ENCODE measurements around the gene NR6A1. TPM values are rescaled to one million over a fixed set of nuclear protein-coding genes. Genes with fewer than 3 reads are reported as not detected.

NR6A1 gene
- total and polyA plus RNA-seq, 2 of the 8 experiments (the other 6 are each of a cell fraction or from before 2014, with no cell fraction given): 93.2 to 237 TPM

- Histone ChIP-seq H4K8ac (ENCODE audit: extremely low read depth, insufficient read depth, low read length) (no peak overlapping the region), H2BK5ac (ENCODE audit: low read depth, low read length) (no peak overlapping the region), H3K4me1 (replicated peaks in 1 of 4; ENCODE audit: control insufficient read depth in 3 of 4, insufficient read depth in 4 of 4, low read length in 3 of 4) (peaks cover 0 to 5% (median 1%) of the 10 kb centered on the region in 4 experiments; a peak in 2 of 7 replicates), H2BK20ac (ENCODE audit: low read length) (no peak overlapping the region), H4K91ac (replicated peaks; ENCODE audit: insufficient read length, low read length) (no peak overlapping the region), H3K27me3 (replicated peaks in 1 of 4; ENCODE audit: control insufficient read depth in 3 of 4, extremely low read depth in 1 of 4, insufficient read depth in 3 of 4, low read length in 3 of 4) (no peaks in the 10 kb centered on the region), H2BK120ac (replicated peaks; ENCODE audit: low read depth, low read length) (no peak overlapping the region), H3K23ac (ENCODE audit: insufficient read length) (no peak overlapping the region), H3K27ac (ENCODE audit: low read depth, low read length) (no peak overlapping the region), H3K9me3 (ENCODE audit: insufficient read depth in 2 of 2, low read depth in 1 of 2, low read length in 1 of 2) (no peaks in the 10 kb centered on the region), H3K56ac (replicated peaks; ENCODE audit: insufficient read length, low read depth, low read length) (no peak overlapping the region), H3K18ac (ENCODE audit: extremely low read depth, low read length) (no peak overlapping the region), H2AK5ac (ENCODE audit: low read depth, low read length) (no peak overlapping the region), H4K20me1 (replicated peaks in 1 of 2; ENCODE audit: control insufficient read depth in 1 of 2, insufficient read depth in 2 of 2, low read length in 2 of 2) (peaks cover 0 to 6% of the 10 kb centered on the region in 2 experiments), H3K14ac (ENCODE audit: insufficient read length) (no peak overlapping the region), H3K4me2 (ENCODE audit: insufficient read depth in 1 of 2, low read depth in 2 of 2, low read length in 2 of 2) (0 out of 4 replicates have a peak overlapping the region, but pooled peaks of 1 of the 2 experiments have one; percentile 26), H2BK15ac (ENCODE audit: low read length) (no peak overlapping the region), H3K4ac (replicated peaks; ENCODE audit: insufficient read length, low read depth, low read length) (no peak overlapping the region), H3K79me2 (ENCODE audit: control insufficient read depth in 1 of 2, insufficient read depth in 2 of 2, low read length in 2 of 2) (peaks cover 0 to 68% of the 10 kb centered on the region in 2 experiments; a peak in 2 of 4 replicates), H3K9ac (replicated peaks in 1 of 4; ENCODE audit: extremely low read depth in 1 of 4, low read depth in 3 of 4, low read length in 3 of 4) (no peak overlapping the region), H3K79me1 (ENCODE audit: low read depth, low read length) (no peaks in the 10 kb centered on the region; the same call in none of the 2 replicates), H3K4me3 (ENCODE audit: extremely low read depth in 1 of 4, insufficient read depth in 2 of 4, low read depth in 3 of 4, low read length in 4 of 4) (no peak overlapping the region), H2BK12ac (ENCODE audit: low read depth, low read length) (no peak overlapping the region), H4K5ac (ENCODE audit: insufficient read length, low read depth, low read length) (no peak overlapping the region), H2AFZ (ENCODE audit: low read length) (no peak overlapping the region), H3K23me2 (ENCODE audit: low read depth, low read length) (no peaks in the 10 kb centered on the region), H3K36me3 (ENCODE audit: control insufficient read depth in 2 of 4, insufficient read depth in 4 of 4, low read length in 3 of 4) (peaks cover 0 to 10% (median 0%) of the 10 kb centered on the region in 4 experiments; a peak in 3 of 8 replicates)
- POLR2A ChIA-PET (ENCODE audit: partially characterized antibody): interaction anchor here (0.9 to 2.0 kb wide), 3 partner anchors 60 to 176 kb away, joined by 3 to 6 read pairs (median 4); no protein-coding TSS in a partner anchor
- TF ChIP-seq GTF2F1 (IDR thresholded peaks at IDR 0.05; ENCODE audit: borderline replicate concordance, low read depth, low read length): no peak
- TF ChIP-seq KDM1A (IDR thresholded peaks at IDR 0.05; ENCODE audit: borderline replicate concordance, low read length): no peak
- TF ChIP-seq POLR2A (IDR thresholded peaks at IDR 0.05; ENCODE audit: control extremely low read depth in 1 of 2, low read depth in 2 of 2, low read length in 2 of 2): no peak
- TF ChIP-seq NANOG (IDR thresholded peaks at IDR 0.05; ENCODE audit: insufficient read depth, low read depth, low read length, poor library complexity, severe bottlenecking): no peak
- TF ChIP-seq GABPA (IDR thresholded peaks at IDR 0.05; ENCODE audit: borderline replicate concordance, insufficient read depth, low read length): no peak
- TF ChIP-seq TEAD4 (IDR thresholded peaks at IDR 0.05; ENCODE audit: low read depth, low read length): no peak
- TF ChIP-seq, protein P1, sequence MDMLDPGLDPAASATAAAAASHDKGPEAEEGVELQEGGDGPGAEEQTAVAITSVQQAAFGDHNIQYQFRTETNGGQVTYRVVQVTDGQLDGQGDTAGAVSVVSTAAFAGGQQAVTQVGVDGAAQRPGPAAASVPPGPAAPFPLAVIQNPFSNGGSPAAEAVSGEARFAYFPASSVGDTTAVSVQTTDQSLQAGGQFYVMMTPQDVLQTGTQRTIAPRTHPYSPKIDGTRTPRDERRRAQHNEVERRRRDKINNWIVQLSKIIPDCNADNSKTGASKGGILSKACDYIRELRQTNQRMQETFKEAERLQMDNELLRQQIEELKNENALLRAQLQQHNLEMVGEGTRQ (IDR thresholded peaks at IDR 0.05; ENCODE audit: low read length): no peak
- DNase-seq (ENCODE audit: low read depth in 1 of 2, low spot score in 2 of 2) (no peak), FAIRE-seq (no peak)
- CTCF ChIA-PET (ENCODE audit: partially characterized antibody): interaction anchor here (1.3 to 3.1 kb wide), 6 partner anchors 9 to 183 kb away, joined by 3 to 21 read pairs (median 7); no protein-coding TSS in a partner anchor
- 97% methylated on average over 3 of the region's 3 CpGs; no CpG with 5 or more reads in 1 of the 2 experiments for WGBS, 2 experiments (ENCODE audit: extremely low coverage in 1 of 2, insufficient coverage in 1 of 2, insufficient read length in 1 of 2, insufficient replicate concordance in 2 of 2, low coverage in 1 of 2, low lambda C conversion rate in 2 of 2, missing lambda C conversion rate in 1 of 2)
Observed at GRCh38 chr9:124720429-124721108, 50.5 kb downstream of the NR6A1 start.

Data from H1 (cell line).